GM12875 (cell line): ENCODE data around the gene HBP1.
"Not testable (repeated sequence)": the region's sequence is repeated elsewhere in the genome, so short reads cannot be mapped to it uniquely, and the experiment has no call there.

Experiments
- H3K4me3 ChIP-seq: one replicate; pipeline ENCODE4 v1.5.1; 2011; ENCODE audit warnings: low read depth, low read length, control low read depth
- TF ChIP-seq, protein P1 (sequence below): IDR thresholded peaks from 2 replicates; pipeline ENCODE4 v1.5.1; 2011; ENCODE audit warnings: low read depth, mild to moderate bottlenecking, control low read depth, inconsistent platforms, low read length, moderate library complexity, borderline replicate concordance; ENCODE audit not compliant: insufficient read depth

The HBP1 gene

GRCh38 chr7:107130487-107131220, 38.1 kb upstream of the HBP1 start:
- TF ChIP-seq, protein P1, sequence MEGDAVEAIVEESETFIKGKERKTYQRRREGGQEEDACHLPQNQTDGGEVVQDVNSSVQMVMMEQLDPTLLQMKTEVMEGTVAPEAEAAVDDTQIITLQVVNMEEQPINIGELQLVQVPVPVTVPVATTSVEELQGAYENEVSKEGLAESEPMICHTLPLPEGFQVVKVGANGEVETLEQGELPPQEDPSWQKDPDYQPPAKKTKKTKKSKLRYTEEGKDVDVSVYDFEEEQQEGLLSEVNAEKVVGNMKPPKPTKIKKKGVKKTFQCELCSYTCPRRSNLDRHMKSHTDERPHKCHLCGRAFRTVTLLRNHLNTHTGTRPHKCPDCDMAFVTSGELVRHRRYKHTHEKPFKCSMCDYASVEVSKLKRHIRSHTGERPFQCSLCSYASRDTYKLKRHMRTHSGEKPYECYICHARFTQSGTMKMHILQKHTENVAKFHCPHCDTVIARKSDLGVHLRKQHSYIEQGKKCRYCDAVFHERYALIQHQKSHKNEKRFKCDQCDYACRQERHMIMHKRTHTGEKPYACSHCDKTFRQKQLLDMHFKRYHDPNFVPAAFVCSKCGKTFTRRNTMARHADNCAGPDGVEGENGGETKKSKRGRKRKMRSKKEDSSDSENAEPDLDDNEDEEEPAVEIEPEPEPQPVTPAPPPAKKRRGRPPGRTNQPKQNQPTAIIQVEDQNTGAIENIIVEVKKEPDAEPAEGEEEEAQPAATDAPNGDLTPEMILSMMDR = no peak
- H3K4me3 ChIP-seq = no peak overlapping the region

DNA sequence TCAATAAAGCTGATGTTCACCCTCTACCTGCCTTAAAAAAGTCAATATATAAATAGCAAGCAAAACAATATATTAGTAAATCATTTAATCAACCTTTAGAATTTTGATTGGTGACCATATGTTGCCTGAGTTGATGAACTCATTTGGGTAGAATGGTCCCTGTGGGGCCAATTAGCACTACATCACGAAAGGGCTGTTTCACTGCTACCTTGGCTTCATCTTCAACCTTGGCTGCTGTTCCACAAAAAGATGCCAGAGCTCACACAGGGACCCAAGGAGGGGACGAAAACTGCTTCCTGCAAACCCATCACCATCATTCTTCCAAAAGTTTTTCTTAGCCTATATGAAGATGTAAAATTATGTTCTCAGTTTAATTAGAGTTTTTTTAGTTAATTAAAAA, 35.4 kb upstream of the HBP1 start:
- H3K4me3 ChIP-seq = no peak overlapping the region
- TF ChIP-seq, protein P1 = no peak

DNA sequence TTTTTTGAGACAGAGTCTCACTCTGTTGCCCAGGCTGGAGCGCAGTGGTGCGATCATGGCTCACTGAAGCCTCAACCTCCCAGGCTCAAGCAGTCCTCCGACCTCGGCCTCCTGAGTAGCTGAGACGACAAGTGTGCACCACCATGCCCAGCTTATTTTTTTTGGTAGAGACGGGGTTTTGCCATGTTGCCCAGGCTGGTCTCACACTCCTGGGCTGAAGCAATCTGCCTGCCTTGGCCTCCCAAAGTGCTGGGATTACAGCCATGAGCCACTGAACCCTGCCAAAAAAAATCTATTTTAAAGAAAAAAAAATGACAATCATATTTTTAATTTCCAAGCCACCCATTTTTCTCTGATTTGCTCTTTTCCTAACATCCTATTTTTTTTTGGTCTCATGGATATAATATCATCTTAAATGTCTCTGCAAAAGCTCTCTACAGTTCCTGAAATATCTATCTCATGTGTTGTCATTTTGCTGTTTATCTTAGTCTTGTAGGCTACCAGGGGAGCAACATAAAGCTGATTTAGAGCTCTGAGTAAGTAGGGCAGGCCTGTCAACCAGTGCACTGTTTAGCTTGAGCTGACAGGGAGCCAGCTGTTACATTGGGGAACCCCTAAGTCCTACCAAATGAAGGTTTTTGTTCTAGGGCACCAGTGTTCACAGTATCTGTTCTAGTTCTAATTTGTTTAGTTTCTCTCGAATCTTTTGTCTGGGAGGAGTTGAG, 29.9 kb upstream of the HBP1 start:
- H3K4me3 ChIP-seq = no peak overlapping the region
- TF ChIP-seq, protein P1 = no peak

- H3K4me3 ChIP-seq = not testable (repeated sequence)
Observed at GRCh38 chr7:107143875-107144274, 24.9 kb upstream of the HBP1 start.

DNA sequence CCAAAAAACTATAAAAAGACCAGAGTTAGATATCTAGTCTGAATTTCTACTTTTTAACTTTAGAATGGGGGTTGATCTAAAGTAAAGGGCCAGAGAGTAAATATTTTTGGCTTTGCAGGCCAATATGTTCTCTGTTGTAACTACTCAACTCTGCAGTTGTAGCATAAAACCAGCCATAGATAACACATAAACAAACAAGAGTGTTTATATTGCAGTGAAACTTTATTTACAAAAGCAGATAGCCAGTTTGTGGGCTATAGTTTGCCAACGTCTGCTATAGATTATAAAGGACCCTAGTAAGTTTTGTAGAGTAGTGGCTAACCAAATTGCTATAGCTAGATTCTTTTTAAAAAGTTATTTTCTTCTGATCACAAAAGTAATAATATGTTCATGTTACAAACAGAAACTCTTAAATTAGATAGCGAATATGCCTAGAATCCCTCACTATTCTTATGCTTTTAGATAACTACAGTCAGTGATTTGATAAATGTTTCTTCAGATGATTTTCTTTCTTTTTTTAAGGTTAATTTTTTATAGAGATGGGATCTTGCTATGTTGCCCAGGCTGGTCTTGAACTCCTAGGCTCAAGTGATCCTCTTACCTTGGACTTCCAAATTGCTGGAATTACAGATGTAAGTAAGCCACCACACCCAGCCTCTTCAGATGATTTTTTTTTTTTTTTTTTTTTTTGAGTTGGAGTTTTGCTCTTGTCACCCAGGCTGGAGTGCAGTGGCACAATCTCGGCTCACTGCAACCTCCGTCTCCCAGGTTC, 23.6 kb upstream of the HBP1 start:
- TF ChIP-seq, protein P1 = no peak
- no peak overlapping the region for H3K4me3 ChIP-seq

- TF ChIP-seq, protein P1 = peak; percentile 48; the same call in 1 of the 2 replicates
- H3K4me3 ChIP-seq = no peak overlapping the region
Observed at GRCh38 chr7:107147464-107148393, 21.1 kb upstream of the HBP1 start.
